OCI-LY3 (cell line): Measurements from ENCODE around the gene ARPC1B.

ENCODE experiments used
- H2AFZ ChIP-seq: fragments of 200-600, 300-600 bp; shearing (Covaris generic); 2 replicates; pipeline ENCODE4 v1.6.0; 2014; ENCODE audit warnings: antibody characterized with exemption, low read depth, low read length
- H3K27ac ChIP-seq: fragments of 200-600, 300-600 bp; sonication (generic); 2 replicates; pipeline ENCODE4 v1.5.1; 2014; ENCODE audit warnings: mild to moderate bottlenecking, low read length, moderate library complexity, mixed read lengths
- H3K27me3 ChIP-seq: fragments of 200-600, 300-600 bp; sonication (generic); 2 replicates; pipeline ENCODE4 v1.6.1; 2014; ENCODE audit warnings: low read depth, low read length, mixed read lengths
- H3K36me3 ChIP-seq: fragments of 200-600, 300-600 bp; sonication (generic); replicated peaks from 2 replicates; pipeline ENCODE3; 2014; ENCODE audit warnings: low read depth, low read length, mixed read lengths
- H3K4me1 ChIP-seq: fragments of 300-600, 200-600 bp; sonication (generic); 2 replicates; pipeline ENCODE4 v1.6.1; 2014; ENCODE audit warnings: low read length, mixed read lengths
- H3K4me2 ChIP-seq: fragments of 200-600, 300-600 bp; sonication (generic); 2 replicates; pipeline ENCODE4 v1.6.1; 2014; ENCODE audit warnings: low read length, mixed read lengths
- H3K4me3 ChIP-seq: fragments of 300-600, 200-600 bp; sonication (generic); 2 replicates; pipeline ENCODE4 v1.5.1; 2014; ENCODE audit warnings: antibody characterized with exemption, mild to moderate bottlenecking, low read length, moderate library complexity
- H3K79me2 ChIP-seq: fragments of 300-600, 200-600 bp; shearing (Covaris generic); 2 replicates; pipeline ENCODE4 v1.6.1; 2014; ENCODE audit warnings: mild to moderate bottlenecking, low read length, mixed read lengths
- H3K9ac ChIP-seq: fragments of 300-600, 200-600 bp; shearing (Covaris generic); 2 replicates; pipeline ENCODE4 v1.6.0; 2014; ENCODE audit warnings: mild to moderate bottlenecking, low read length, moderate library complexity
- H3K9me3 ChIP-seq: fragments of 200-600, 300-600 bp; shearing (Covaris generic); 2 replicates; pipeline ENCODE4 v1.6.1; 2014; ENCODE audit warnings: low read length, mixed read lengths; ENCODE audit not compliant: insufficient read depth
- H4K20me1 ChIP-seq: fragments of 200-600, 300-600 bp; sonication (generic); 2 replicates; pipeline ENCODE4 v1.6.1; 2016; ENCODE audit warnings: low read length, mixed read lengths; ENCODE audit not compliant: insufficient read depth
- CTCF ChIP-seq: fragments of 200-600, 300-600 bp; sonication (generic); IDR thresholded peaks from 2 replicates; pipeline ENCODE4 v1.5.1; 2014; ENCODE audit warnings: antibody characterized with exemption, low read length, low read depth
- EZH2phosphoT487 ChIP-seq: fragments of 200-600 bp; shearing (Covaris generic); IDR thresholded peaks from 2 replicates; pipeline ENCODE4 v1.6.1; 2018; ENCODE audit warnings: antibody characterized with exemption, mixed run types, low read depth

ARPC1B gene

DNA sequence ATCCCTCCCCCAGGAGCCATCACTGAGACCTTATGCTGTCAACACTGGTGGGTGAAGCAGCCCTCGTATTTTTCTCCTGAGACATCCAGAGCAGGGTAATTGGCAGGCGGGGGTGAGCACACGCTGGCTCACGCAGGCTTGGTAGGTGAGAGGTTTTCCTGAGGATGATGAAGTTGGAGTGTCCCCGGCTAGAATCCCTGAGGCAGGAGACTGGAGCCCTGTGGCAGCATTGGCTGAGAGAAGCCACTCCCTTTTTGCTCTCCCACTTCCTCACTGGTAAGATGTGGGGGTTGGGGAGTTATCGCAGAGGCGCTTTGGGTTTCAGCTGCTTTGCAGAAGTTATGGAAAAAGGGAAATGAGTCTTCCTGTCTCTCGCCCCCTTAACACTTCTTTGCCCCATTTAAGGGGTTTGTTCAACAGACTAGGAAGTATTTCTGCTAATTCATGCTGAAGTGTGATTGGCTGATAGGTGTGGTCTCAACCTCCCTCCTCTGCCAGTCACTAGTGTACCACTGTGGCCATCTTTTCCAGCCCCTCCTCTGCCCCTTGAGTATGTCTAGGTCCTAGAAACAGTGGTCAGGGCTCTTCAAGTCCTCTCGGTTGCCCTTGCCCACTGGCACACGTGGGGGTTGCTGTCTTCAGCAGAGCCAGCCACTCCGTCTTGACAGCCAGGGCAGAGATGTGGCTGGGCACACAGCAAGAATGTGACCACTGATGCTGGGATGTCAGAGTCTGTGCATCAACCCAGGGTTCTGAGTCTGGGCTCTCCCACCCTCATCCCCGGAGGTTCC, 5.7 kb downstream of the ARPC1B start:
- H3K27me3 ChIP-seq = no peaks in the 10 kb centered on the region
- peak overlapping the region; percentile 96 for H3K4me2 ChIP-seq
- peak overlapping the region; percentile 78 for H3K4me3 ChIP-seq
- H3K79me2 ChIP-seq = peaks cover 86% of the 10 kb centered on the region
- H2AFZ ChIP-seq = no peak overlapping the region
- H3K9ac ChIP-seq = peak overlapping the region; percentile 99
- peaks cover 8% of the 10 kb centered on the region; the same call in 1 of the 2 replicates for H4K20me1 ChIP-seq
- H3K9me3 ChIP-seq = no peaks in the 10 kb centered on the region
- H3K4me1 ChIP-seq = peaks cover 62% of the 10 kb centered on the region
- peaks cover 42% of the 10 kb centered on the region for H3K36me3 ChIP-seq
- TF ChIP-seq CTCF (no peak), EZH2phosphoT487 (no peak)
- peak overlapping the region; percentile 98 for H3K27ac ChIP-seq

DNA sequence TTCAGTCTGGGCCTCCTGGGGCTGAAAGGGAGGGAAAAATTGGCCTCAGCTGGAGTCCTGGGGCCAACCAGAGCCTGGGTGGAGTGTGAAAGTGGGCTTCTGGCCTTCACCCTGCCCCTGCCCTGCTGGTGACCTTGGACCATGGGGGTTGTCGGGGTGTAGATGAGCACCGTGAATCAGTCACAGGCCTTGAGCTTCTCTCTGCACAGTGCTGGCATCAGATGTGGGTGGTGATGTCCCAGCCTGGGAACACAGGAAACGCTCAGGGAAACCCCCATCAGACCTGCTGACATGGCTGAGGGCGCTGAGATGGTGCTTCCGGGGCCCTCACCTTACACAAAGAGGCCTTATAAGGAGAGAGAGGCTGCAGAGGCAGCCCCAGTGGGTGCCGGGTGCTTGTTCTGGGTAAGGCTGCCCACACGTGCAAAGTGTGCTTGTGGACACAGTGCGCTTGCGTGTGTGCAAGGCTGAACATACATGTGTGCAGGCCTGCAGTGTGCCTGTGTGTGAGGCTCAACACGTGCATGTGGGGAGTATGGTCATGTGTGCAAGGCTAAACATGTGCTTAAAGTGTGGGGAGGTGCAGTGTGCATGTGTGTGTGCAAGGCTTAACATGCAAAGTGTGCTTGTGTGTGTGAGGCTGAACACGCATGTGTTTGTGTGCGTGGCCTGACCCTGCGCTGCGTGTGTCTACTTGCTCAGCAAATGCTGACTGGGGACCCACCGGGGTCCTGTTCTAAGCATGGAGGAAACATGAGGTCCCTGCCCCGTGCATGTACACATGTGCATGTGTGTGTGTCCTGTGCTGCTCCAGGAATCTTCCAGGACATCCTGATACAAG, 6.5 kb downstream of the ARPC1B start:
- Histone ChIP-seq H4K20me1 (peaks cover 3% of the 10 kb centered on the region; the same call in 1 of the 2 replicates), H3K4me3 (peak overlapping the region; percentile 78), H3K36me3 (peaks cover 45% of the 10 kb centered on the region), H3K9ac (peak overlapping the region; percentile 99), H3K4me2 (peak overlapping the region; percentile 96), H3K4me1 (peaks cover 64% of the 10 kb centered on the region), H3K9me3 (no peaks in the 10 kb centered on the region), H3K27ac (peak overlapping the region; percentile 98), H3K79me2 (peaks cover 84% of the 10 kb centered on the region), H2AFZ (no peak overlapping the region), H3K27me3 (no peaks in the 10 kb centered on the region)
- no peak for TF ChIP-seq CTCF
- TF ChIP-seq EZH2phosphoT487 = no peak

- Histone ChIP-seq H4K20me1 (no peaks in the 10 kb centered on the region), H2AFZ (no peak overlapping the region), H3K4me1 (peaks cover 61% of the 10 kb centered on the region), H3K79me2 (peaks cover 77% of the 10 kb centered on the region), H3K36me3 (peaks cover 47% of the 10 kb centered on the region), H3K9me3 (no peaks in the 10 kb centered on the region), H3K9ac (peak overlapping the region; percentile 99), H3K27ac (peak overlapping the region; percentile 98), H3K4me2 (peak overlapping the region; percentile 96), H3K27me3 (no peaks in the 10 kb centered on the region), H3K4me3 (peak overlapping the region; percentile 78)
- TF ChIP-seq CTCF = no peak
- no peak for TF ChIP-seq EZH2phosphoT487
These were observed 7.1 kb downstream of the ARPC1B start for GRCh38 chr7:99381664-99382075.

GRCh38 chr7:99383203-99383602, 8.7 kb downstream of the ARPC1B start:
- Histone ChIP-seq H3K4me2 (no peak overlapping the region), H3K4me1 (peaks cover 58% of the 10 kb centered on the region), H3K9ac (no peak overlapping the region)

More at GRCh38 chr7:99383203-99383602, 8.7 kb downstream of the ARPC1B start:
- Histone ChIP-seq H3K27me3 (no peaks in the 10 kb centered on the region), H3K27ac (no peak overlapping the region), H3K4me3 (no peak overlapping the region), H3K9me3 (no peaks in the 10 kb centered on the region), H4K20me1 (no peaks in the 10 kb centered on the region), H2AFZ (no peak overlapping the region), H3K79me2 (peaks cover 62% of the 10 kb centered on the region), H3K36me3 (peaks cover 42% of the 10 kb centered on the region)
- TF ChIP-seq CTCF (no peak), EZH2phosphoT487 (no peak)
